K562 (cell line): ENCODE results near the gene SLX9.

ENCODE experiments used
- ZNF239 ChIP-seq: fragments of 250-450 bp; sonication (Bioruptor Pico); IDR thresholded peaks from 2 replicates; pipeline ENCODE4 v1.4.0; 2020; ENCODE audit warnings: mild to moderate bottlenecking
- TF ChIP-seq, protein P1 (sequence below), 2 experiments: fragments of 450-650 bp in 1 of 2; sonication (generic) in 1 of 2; formaldehyde crosslinking in 1 of 2; IDR thresholded peaks in 1 of 2; conservative IDR thresholded peaks in 1 of 2; 2 replicates each; pipeline versions ENCODE4 v1.6.1 to v1.8.1; 2016 to 2023; ENCODE audit warnings: mild to moderate bottlenecking in 2 of 2, moderate library complexity in 2 of 2, inconsistent platforms in 1 of 2, missing genetic modification reagents in 1 of 2

DNA sequence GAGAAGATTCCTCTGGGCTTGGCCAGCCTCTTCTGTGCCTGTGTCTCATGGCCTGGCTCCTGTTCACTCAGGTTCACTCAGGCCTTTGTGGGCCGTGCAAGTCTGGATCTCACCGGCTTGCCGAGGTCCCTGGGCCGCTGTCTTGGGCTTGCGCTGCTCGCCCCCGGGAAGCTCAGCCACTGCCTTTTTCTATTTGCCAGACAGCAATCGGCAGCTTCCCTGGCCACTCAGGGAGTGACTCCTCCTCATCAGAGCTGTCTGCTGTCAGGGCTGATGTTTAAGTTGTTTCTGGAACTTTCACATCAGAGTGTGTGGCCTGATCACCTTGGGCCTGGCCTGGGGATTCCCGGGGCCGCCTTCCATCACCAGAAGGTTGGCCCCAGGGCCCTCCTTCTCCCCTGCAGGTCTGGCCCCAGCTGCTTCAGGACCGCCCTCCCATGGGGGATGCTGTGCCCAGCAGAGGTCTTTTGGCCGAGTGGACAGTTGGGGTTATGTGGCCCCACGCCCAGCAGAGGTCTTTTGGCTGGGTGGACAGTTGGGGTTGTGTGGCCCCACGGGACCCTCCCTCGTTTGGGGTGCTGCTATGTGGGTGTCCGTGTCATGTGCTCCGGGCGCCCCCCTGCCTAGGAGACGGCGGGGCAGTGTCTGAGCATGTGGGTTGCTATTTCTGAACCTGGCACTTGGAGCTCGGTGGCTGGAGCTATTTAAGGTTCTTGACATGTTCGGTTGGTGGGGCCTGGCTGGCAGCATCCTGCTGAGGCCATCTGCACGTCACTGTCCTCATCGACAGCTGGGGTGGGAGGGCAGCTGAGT lies 12.5 kb downstream of the SLX9 start:
- TF ChIP-seq ZNF239 (CRISPR knock-in tag), result no peak
- TF ChIP-seq, protein P1, sequence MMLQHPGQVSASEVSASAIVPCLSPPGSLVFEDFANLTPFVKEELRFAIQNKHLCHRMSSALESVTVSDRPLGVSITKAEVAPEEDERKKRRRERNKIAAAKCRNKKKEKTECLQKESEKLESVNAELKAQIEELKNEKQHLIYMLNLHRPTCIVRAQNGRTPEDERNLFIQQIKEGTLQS (IDR thresholded peaks at IDR 0.05), result no peak
- TF ChIP-seq, protein P1 (CRISPR knock-in tag; conservative IDR thresholded peaks at IDR 0.05), result no peak
